Mesothelial cell of epicardium (in vitro differentiated cells): Measurements from ENCODE around the gene ZNF547. TPM values are rescaled to one million over a fixed set of nuclear protein-coding genes. Genes with fewer than 3 reads are reported as not detected.

Experiments
- DNase-seq, 2 experiments: peaks; one replicate each; pipeline ENCODE4 v3.0.0; 2021; ENCODE audit warnings: low spot score in 2 of 2; ENCODE audit not compliant: unreplicated experiment in 2 of 2
- H3K27ac Mint-ChIP-seq: 2 replicates; pipeline ENCODE4 v1.8.0; 2021; ENCODE audit warnings: mixed read lengths
- H3K27me3 Mint-ChIP-seq: 2 replicates; pipeline ENCODE4 v1.8.0; 2021; ENCODE audit warnings: low read depth, mixed read lengths
- H3K36me3 Mint-ChIP-seq: 2 replicates; pipeline ENCODE4 v1.8.0; 2021; ENCODE audit warnings: mixed read lengths
- H3K4me1 Mint-ChIP-seq: 2 replicates; pipeline ENCODE4 v1.8.0; 2021; ENCODE audit warnings: mixed read lengths
- H3K4me3 Mint-ChIP-seq: 2 replicates; pipeline ENCODE4 v1.8.0; 2021; ENCODE audit warnings: mild to moderate bottlenecking, moderate library complexity, mixed read lengths
- H3K9me3 Mint-ChIP-seq: 2 replicates; pipeline ENCODE4 v1.8.0; 2021; ENCODE audit warnings: mixed read lengths
- CTCF ChIP-seq: fragments of 200-600 bp; sonication (generic); IDR thresholded peaks from one replicate; pipeline ENCODE4 v1.5.0; 2021; ENCODE audit warnings: antibody characterized with exemption; ENCODE audit not compliant: unreplicated experiment
- total RNA-seq: library from RNA; stranded (reverse); gene quantifications from 3 replicates; pipeline ENCODE4 v1.2.1, GENCODE V29; 2021

ZNF547 gene
- total RNA-seq: 3.9 to 6.8 TPM (median 4.7 TPM) in 3 replicates

GRCh38 chr19:57362997-57363687 lies at the start of gene ZNF547, which contains the start of gene TRAPPC2B:
Gene ZNF547 (plus strand): TSS chr19:57363551. CDS start chr19:57368556, 5,005 bp downstream.
Gene TRAPPC2B (plus strand): TSS chr19:57363551. CDS start chr19:57364834, 1,283 bp downstream.
- DNase-seq: peak; percentile 90 to 96
- Mint-ChIP-seq H3K27me3 (no peaks in the 10 kb centered on the region), H3K36me3 (peaks cover 20% of the 10 kb centered on the region), H3K27ac (peak within 1 kb of the TSS; percentile 99), H3K4me3 (peak within 1 kb of the TSS; percentile 89), H3K4me1 (peaks cover 15% of the 10 kb centered on the region), H3K9me3 (no peaks in the 10 kb centered on the region)
- TF ChIP-seq CTCF: no peak

GRCh38 chr19:57314146-57314545 lies 49.2 kb upstream of the ZNF547 start:
- TF ChIP-seq CTCF: no peak
- no peak overlapping the region for H3K4me3 Mint-ChIP-seq
- no peaks in the 10 kb centered on the region for H3K36me3 Mint-ChIP-seq
- H3K4me1 Mint-ChIP-seq: no peaks in the 10 kb centered on the region
- H3K9me3 Mint-ChIP-seq: peaks cover 4% of the 10 kb centered on the region
- no peak for DNase-seq
- H3K27ac Mint-ChIP-seq: no peak overlapping the region
- H3K27me3 Mint-ChIP-seq: peaks cover 56% of the 10 kb centered on the region

GRCh38 chr19:57317503-57317902 lies 45.8 kb upstream of the ZNF547 start:
- Mint-ChIP-seq H3K4me1 (peaks cover 23% of the 10 kb centered on the region), H3K9me3 (no peaks in the 10 kb centered on the region), H3K27me3 (peaks cover 50% of the 10 kb centered on the region), H3K4me3 (no peak overlapping the region), H3K36me3 (no peaks in the 10 kb centered on the region), H3K27ac (no peak overlapping the region)
- no peak for DNase-seq
- no peak for TF ChIP-seq CTCF

GRCh38 chr19:57319869-57320179 lies 43.5 kb upstream of the ZNF547 start:
- Mint-ChIP-seq H3K36me3 (peaks cover 8% of the 10 kb centered on the region), H3K9me3 (no peaks in the 10 kb centered on the region), H3K4me1 (peaks cover 27% of the 10 kb centered on the region), H3K4me3 (peak overlapping the region; percentile 93), H3K27me3 (peaks cover 28% of the 10 kb centered on the region), H3K27ac (peak overlapping the region; percentile 99)
- DNase-seq: no peak
- no peak for TF ChIP-seq CTCF

GRCh38 chr19:57320180-57321084 lies 42.9 kb upstream of the ZNF547 start, which contains the start of gene ZNF543:
Gene ZNF543 (plus strand): TSS chr19:57320472. CDS start chr19:57320854, 382 bp downstream.
- DNase-seq: peak; percentile 87 to 95
- Mint-ChIP-seq H3K4me3 (peak within 1 kb of the TSS; percentile 93), H3K9me3 (no peaks in the 10 kb centered on the region), H3K36me3 (peaks cover 10% of the 10 kb centered on the region), H3K4me1 (peaks cover 27% of the 10 kb centered on the region), H3K27me3 (peaks cover 22% of the 10 kb centered on the region), H3K27ac (peak within 1 kb of the TSS; percentile 99)
- no peak for TF ChIP-seq CTCF
